Measurements from ENCODE around the gene TRIM43B.
"Not testable (repeated sequence)": the region's sequence is repeated elsewhere in the genome, so short reads cannot be mapped to it uniquely, and the experiment has no call there.

Gene TRIM43B

GRCh38 chr2:95484654-95485053 is at the start of gene TRIM43B:
TSS of gene TRIM43B (minus strand) at chr2:95484754. CDS start at chr2:95482714, 2,040 bp downstream.
- DNase-seq = not testable (repeated sequence)

DNA sequence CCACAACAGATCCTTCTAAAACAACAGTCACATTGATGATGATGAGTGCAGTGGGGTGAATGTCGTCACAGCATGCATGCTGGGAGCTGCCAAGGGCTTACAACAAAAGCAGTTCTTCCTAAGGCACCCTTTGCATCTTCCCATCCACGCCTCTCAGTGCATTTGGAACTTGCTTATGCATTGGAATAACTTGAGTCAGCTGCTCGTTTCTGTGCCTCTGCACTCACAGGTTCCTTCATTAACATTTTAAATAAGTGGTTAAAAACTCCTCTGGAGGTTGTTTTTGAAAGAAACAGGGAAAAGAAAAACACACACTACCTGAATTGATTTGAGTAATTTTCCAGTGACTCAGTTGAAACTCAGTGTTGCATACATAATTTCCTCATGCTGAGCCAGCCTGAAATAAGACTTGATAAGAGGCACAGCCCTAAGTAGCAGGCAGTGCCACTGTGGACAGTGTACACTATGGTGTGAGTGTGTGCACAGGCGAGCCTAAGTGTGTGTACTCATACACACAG is 46.8 kb upstream of the TRIM43B start:
- DNase-seq = no peak

DNA sequence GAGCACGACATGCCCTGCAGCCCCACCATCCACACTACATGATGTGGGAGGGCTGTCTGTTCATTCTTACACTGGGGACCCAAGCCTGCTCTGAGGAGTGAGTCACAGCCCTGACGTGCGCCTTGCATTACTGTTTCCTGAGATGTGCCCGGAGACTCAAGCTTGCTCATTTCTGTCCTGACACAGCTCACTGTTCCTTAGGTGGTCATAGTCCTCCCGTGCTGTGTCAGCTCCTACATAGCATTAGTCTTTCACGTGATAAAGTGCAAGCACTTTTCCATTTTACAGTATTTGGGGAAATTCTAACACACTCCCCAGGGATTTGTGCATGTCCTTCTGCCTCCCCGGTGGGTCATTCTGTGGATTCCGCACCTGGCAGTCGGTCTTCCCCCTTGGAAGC is 46.2 kb upstream of the TRIM43B start:
- DNase-seq = no peak

GRCh38 chr2:95526360-95527341 is 42.1 kb upstream of the TRIM43B start:
- peak; percentile 60 for DNase-seq

- DNase-seq = no peak
Measured at GRCh38 chr2:95525294-95526035, 40.9 kb upstream of the TRIM43B start.

DNA sequence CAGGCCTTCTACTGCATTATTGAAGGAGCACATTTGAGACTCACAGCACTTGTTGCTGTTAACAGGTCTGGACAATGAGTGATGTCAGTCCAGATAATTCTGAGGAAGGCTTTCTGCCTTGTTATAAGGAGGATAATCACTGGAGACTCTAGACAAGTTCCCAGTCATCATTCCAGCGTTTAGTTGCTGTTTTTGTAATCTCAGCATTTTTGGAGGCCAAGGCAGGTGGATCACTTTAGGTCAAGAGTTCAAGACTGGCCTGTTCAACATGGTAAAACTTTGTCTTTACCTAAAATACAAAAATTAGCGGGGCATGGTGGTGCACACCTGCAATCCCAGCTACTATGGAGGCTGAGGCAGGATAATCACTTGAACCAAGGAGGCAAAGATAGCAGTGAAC is 39.6 kb upstream of the TRIM43B start:
- DNase-seq = no peak

DNA sequence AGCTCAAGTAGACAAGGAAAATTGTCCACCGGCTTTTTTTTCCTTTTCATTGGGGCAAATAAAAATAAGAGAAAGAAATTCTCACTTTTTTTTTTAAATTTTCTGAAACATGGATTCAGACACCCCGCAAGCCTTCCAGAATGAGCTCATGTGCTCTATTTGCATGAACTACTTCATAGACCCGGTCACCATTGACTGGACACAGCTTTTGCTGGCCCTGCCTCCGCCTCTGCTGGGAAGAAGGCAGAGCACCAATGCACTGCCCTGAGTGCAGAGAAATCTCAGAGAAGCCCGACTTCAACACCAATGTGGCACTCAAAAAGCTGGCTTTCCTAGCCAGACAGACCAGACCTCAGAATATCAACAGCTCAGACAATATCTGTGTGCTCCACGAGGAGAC is 30.2 kb upstream of the TRIM43B start:
- no peak for DNase-seq

DNA sequence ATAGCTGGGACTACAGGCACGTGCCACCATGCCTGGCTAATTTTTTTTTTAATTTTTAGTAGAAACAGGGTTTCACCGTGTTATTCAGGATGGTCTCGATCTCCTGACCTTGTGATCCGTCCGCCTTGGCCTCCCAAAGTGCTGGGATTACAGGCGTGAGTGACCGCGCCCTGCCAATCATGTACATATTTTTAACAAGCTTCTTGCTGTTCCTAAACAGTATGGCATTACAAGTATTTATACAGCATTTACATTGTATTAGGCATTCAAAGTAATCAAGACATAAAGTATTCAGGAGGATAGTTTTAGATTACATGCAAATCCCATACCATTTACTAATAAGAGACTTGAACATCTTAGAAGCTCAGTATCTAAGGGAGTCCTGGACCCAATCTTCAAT is 29.7 kb upstream of the TRIM43B start:
- DNase-seq = not testable (repeated sequence)

DNA sequence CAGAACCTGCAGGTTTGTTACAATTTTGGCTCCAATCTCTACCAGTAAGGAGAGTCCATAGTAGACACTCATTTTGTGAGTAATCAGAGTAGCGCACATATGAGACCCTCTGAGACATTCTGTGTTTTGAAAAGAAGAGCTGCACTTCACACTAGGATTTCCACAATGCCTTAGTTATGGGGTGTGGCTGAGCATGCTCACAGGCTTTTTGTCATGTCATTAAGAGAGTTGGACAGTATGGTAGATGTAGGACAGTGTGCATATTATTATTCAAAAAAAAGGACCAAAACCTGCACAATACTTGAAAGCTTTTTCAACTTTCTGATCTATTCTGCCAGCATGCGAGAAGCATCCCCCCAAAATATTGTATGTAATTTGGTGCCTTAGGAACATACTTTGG is 24.9 kb upstream of the TRIM43B start:
- DNase-seq = no peak

DNA sequence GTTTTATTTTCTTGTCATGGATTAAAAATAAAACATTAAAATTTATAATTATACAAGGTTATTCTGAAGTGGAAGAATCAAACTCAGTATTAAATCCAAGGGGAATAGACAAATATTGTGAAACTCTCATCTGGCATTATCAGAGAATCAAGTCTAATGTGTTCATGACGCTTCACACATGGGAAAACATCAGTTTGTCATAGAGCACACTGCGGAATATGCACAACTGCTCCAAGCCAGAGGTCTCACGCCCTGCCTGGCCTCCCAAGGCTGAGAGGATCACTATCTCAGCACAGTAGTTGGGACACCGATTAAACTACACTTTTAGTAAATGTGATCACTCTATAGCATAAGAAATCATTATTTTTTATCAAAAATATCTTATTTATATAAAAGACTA is 20.7 kb upstream of the TRIM43B start:
- DNase-seq = no peak

GRCh38 chr2:95500854-95501253 is 16.3 kb upstream of the TRIM43B start:
- no peak for DNase-seq

GRCh38 chr2:95492076-95492475 is 7.5 kb upstream of the TRIM43B start:
- DNase-seq = not testable (repeated sequence)

GRCh38 chr2:95475025-95475424 is 9.5 kb downstream of the TRIM43B start:
- not testable (repeated sequence) for DNase-seq

DNA sequence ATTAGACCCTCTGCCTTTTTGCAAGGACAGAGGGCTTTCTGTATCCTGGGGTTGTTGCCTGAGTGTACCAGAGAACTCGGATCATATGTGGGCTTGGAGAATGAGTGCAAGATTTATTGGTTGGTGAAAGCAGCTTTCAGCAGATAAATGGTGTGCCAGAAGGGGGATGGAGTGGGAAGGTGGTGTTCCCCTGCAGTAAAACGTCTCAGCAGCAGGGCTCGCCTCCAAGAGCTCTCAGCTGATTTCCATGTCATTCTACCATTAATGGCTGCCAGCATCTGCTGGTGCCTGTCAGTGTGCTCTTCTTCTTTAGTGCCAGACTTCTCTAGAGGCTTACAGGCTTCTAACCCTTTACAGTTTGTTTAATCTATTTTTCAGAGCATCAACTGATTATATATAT is 16.6 kb downstream of the TRIM43B start:
- not testable (repeated sequence) for DNase-seq

- not testable (repeated sequence) for DNase-seq
Measured at GRCh38 chr2:95466572-95466971, 18.0 kb downstream of the TRIM43B start.

- DNase-seq = not testable (repeated sequence)
Measured at GRCh38 chr2:95463292-95463691, 21.3 kb downstream of the TRIM43B start.

DNA sequence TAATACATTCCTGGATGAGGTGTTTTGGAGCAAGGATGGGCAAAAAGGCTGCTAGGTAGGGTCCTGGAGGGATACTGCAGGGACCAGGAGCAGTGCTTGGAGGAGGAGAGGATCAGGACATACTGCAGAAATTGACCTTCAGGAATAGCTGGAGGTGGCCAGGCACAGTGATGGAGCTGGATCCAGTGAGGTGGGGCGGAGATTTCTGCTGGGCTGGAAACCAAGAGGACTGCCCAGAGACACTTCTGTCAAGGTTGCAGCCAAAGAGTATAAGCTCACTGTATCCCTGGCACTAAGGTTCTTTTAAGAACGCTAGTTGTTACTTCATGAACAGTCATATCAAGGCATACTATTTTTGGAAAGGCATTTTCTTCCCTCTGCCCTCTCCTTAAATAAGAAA is 39.2 kb downstream of the TRIM43B start:
- DNase-seq = not testable (repeated sequence)

DNA sequence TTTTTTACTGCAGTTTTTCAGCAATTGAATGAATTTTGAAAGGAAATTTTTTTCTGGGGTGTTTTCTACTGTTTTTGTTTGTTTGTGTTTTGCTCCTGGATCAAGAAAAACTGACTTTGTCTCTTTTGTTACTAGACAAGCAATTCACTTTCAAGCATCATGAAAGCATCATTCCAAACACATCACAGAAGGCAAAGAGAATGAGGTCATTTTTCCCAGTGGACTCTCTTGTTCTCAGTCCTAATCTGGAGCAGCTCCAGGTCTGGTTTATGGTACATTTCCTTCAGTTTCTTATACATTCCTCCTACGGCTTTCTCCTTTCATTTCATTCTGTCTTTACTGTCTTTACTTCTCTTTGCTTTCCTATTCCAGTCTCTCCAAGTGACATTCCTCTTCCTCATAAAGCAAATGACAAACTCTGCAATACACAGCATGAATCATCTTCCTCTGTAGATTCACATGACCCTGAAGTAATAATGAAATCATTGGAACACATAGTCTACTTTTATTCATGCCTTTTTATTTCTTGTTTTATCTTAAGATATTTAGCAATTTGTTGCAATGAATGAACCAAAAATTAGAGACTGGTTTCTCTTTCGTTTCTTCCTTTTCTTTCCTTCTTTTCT is 42.0 kb downstream of the TRIM43B start:
- DNase-seq = not testable (repeated sequence)

- not testable (repeated sequence) for DNase-seq
Measured at GRCh38 chr2:95435872-95436209, 48.7 kb downstream of the TRIM43B start.

DNA sequence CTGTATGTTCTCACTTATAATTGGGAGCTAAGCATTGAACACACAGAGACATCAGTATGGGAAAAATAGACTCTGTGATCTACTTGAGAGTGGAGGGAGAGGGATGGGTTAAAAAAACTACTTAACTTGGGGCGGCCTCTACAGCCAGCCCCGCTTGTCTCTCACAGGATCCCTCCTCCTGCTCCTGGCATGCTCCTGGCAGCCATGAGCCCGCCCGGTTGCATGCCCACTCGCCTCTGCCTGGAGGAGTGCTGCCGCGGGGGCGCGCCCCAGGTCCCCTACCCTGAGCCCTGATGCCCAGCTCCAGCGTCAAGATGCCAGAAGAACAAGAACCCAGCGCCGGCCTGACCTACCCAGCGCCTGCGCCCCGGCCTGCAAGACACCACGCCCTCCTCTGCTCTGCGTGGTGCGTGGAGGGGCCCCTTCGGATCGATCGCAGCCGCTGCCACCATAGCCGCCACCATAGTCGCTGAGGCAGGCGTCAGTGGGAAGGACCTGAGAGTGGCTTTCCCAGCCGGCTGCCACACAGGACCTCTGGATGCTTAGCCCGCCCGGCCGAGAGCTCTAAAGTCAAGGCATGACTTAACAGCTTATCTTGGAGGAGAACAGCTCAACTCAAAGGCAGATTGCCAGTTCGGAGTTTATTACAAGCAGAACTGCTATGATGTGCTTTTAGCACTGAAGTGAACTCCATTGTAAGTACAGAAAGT is 49.2 kb downstream of the TRIM43B start:
- not testable (repeated sequence) for DNase-seq

DNA sequence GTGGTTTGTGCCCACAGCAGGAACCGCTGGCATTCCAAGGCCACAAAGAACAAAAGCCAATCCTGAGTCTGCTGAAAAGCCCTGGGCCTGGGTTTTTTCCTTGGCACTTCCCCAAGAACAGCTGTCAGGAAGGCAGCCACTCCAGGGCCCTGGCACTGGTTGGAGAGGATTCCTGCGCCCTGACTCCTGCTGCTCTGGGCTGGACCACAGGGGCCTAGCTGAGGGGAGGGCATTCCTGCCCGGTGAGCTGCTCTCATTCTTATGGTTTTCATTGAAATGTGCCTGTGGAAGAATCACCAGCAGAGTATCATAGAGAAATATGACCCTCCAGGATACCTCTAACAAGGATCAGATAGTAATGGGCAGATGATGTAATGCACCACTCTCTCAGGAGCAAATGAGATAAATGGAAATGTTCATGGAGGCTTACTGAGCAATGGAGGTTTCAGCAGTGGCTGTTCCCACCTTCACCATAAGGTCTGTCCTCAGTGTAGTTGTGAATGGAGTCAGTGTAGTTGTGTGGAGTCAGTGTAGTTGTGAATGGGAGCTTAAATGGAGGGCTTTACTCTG is 50.0 kb downstream of the TRIM43B start:
- DNase-seq = not testable (repeated sequence)

DNA sequence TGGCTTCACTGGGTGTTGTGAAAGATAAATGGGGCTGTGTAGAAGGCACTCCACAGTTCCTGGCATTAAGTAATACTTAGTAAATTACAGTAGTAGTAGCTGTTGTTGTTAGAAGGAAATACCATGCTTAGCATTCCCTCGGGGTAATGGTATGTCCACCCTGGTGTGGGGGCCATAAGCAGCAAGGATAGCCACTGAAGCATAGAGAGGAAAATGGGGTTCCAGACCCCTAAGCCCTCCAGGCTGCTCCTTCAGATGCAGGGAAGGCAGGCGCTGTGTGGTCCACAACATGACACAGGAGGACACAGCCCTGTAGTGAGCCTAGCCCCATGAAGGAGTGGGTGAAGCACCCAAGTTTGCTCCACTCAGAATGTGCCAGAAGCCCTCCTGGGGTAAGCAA is 50.6 kb downstream of the TRIM43B start:
- not testable (repeated sequence) for DNase-seq
